ENCODE results near the gene SLC17A9.

SLC17A9 gene

DNA sequence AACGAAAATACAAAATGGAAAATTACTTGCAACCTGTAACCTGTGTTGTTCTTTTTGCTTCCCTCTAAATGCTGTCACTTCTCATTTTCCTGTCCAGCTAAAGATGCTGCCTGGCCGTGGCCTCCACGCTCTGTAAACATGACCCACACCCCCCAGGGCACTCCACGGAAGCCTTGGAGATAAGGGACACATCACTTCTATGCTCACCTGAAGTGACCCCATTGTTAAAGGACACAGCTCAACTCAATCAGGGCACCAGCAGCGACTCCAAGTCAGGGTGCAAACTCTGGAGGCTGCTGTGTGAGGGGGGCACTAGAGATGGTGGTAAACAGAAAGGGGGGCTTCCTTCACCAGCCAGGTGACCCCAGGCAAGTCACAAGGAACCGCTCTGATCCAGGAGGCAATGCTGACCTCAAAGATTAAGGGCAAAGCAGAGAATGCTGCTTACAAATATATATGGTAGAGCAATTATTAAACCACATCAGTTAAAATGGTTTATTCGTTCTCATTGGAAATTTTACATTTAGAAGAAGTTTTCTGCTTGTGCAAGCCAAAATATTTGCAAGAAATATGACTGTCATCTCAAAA, 39.4 kb upstream of the SLC17A9 start:
- Histone ChIP-seq H3K27ac (ENCODE audit: low read depth, low read length) (no peak overlapping the region), H3K4ac (ENCODE audit: low read depth, low read length) (no peak overlapping the region), H2AK5ac (ENCODE audit: low read length) (no peak overlapping the region), H3K4me3 (ENCODE audit: low read length) (no peak overlapping the region), H2BK120ac (ENCODE audit: low read depth, low read length) (no peak overlapping the region), H3K79me1 (ENCODE audit: low read length) (peaks cover 32% of the 10 kb centered on the region), H3K56ac (ENCODE audit: low read length) (no peak overlapping the region), H4K5ac (ENCODE audit: low read length) (no peak overlapping the region), H2BK5ac (ENCODE audit: low read length) (no peak overlapping the region), H3K9ac (ENCODE audit: low read length) (no peak overlapping the region), H3K27me3 (ENCODE audit: insufficient read depth, low read length, poor library complexity) (no peaks in the 10 kb centered on the region), H4K8ac (ENCODE audit: low read depth, low read length) (no peak overlapping the region), H3K4me1 (ENCODE audit: control insufficient read depth, low read depth, low read length) (peaks cover 8% of the 10 kb centered on the region), H3K23ac (ENCODE audit: low read length) (no peak overlapping the region), H3K4me2 (ENCODE audit: low read length) (no peak overlapping the region), H3K36me3 (ENCODE audit: control insufficient read depth, insufficient read depth, low read length) (peaks cover 23% of the 10 kb centered on the region), H3K79me2 (ENCODE audit: control insufficient read depth, insufficient read depth, low read length) (peaks cover 84% of the 10 kb centered on the region), H3K18ac (ENCODE audit: low read length) (no peak overlapping the region), H2BK15ac (replicated peaks; ENCODE audit: low read depth) (no peak overlapping the region)
- no peak for DNase-seq
- no CpG with 5 or more reads among the region's 7 CpGs for WGBS (ENCODE audit: extremely low coverage, insufficient coverage, low lambda C conversion rate)

DNA sequence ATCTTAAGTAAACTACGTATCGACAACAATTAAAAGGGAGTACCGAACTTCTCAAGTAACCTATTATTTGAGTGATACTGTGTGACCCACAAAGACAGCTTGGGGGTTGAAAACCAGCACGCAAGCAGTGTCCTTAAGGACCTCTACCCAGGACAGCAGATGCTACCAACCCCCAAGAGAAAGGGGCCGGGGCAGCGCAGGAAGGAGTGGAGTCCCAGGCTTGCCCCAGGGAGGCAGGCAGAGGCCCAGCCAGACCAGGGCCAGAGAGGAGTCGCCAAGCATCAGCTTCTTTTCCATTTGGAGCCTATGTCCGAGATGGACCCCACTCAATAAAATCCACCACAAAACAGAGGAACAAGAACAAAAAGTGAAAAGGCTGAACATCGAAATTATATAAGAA, 38.1 kb upstream of the SLC17A9 start:
- H3K23ac ChIP-seq (ENCODE audit: low read length): no peak overlapping the region
- peaks cover 11% of the 10 kb centered on the region for H3K4me1 ChIP-seq (ENCODE audit: control insufficient read depth, low read depth, low read length)
- DNase-seq: no peak
- H3K4ac ChIP-seq (ENCODE audit: low read depth, low read length): no peak overlapping the region
- H3K79me1 ChIP-seq (ENCODE audit: low read length): peaks cover 30% of the 10 kb centered on the region
- H3K79me2 ChIP-seq (ENCODE audit: control insufficient read depth, insufficient read depth, low read length): peaks cover 89% of the 10 kb centered on the region
- H3K18ac ChIP-seq (ENCODE audit: low read length): no peak overlapping the region
- H2BK120ac ChIP-seq (ENCODE audit: low read depth, low read length): no peak overlapping the region
- WGBS (ENCODE audit: extremely low coverage, insufficient coverage, low lambda C conversion rate): no CpG with 5 or more reads among the region's 9 CpGs
- no peaks in the 10 kb centered on the region for H3K27me3 ChIP-seq (ENCODE audit: insufficient read depth, low read length, poor library complexity)
- H4K8ac ChIP-seq (ENCODE audit: low read depth, low read length): no peak overlapping the region
- peaks cover 21% of the 10 kb centered on the region for H3K36me3 ChIP-seq (ENCODE audit: control insufficient read depth, insufficient read depth, low read length)
- H3K56ac ChIP-seq (ENCODE audit: low read length): no peak overlapping the region
- H3K27ac ChIP-seq (ENCODE audit: low read depth, low read length): no peak overlapping the region
- H4K5ac ChIP-seq (ENCODE audit: low read length): no peak overlapping the region
- H3K4me2 ChIP-seq (ENCODE audit: low read length): no peak overlapping the region
- no peak overlapping the region for H2BK15ac ChIP-seq (replicated peaks; ENCODE audit: low read depth)
- no peak overlapping the region for H2AK5ac ChIP-seq (ENCODE audit: low read length)
- no peak overlapping the region for H3K9ac ChIP-seq (ENCODE audit: low read length)
- no peak overlapping the region for H3K4me3 ChIP-seq (ENCODE audit: low read length)
- H2BK5ac ChIP-seq (ENCODE audit: low read length): no peak overlapping the region

DNA sequence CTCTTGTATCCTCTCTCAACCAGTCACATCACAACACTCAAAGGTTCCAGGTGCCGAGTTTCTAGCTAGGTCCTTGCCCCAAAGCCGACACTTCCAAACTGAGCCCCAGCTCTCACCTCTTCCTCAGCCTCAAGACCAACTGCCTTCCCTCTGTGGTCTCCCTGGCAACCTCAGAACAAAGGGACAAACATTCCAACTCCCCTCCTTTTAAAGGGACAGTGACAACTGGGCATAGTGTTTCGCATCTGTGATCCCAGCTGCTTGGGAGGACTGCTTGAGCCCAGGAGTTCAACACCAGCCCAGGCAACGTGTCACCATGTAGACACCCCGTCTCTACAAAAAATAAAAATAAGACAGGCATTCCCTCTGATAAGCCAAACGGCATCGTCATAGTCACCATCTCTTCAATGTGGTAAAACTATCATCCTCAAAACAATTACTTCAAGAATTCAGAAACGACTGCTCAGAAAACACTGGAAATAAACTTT, 37.5 kb upstream of the SLC17A9 start:
- Histone ChIP-seq H3K36me3 (ENCODE audit: control insufficient read depth, insufficient read depth, low read length) (peaks cover 18% of the 10 kb centered on the region), H3K18ac (ENCODE audit: low read length) (no peak overlapping the region), H3K4ac (ENCODE audit: low read depth, low read length) (no peak overlapping the region), H2BK15ac (replicated peaks; ENCODE audit: low read depth) (no peak overlapping the region), H4K5ac (ENCODE audit: low read length) (no peak overlapping the region), H4K8ac (ENCODE audit: low read depth, low read length) (no peak overlapping the region), H3K79me1 (ENCODE audit: low read length) (peaks cover 26% of the 10 kb centered on the region), H3K23ac (ENCODE audit: low read length) (no peak overlapping the region), H3K4me2 (ENCODE audit: low read length) (no peak overlapping the region), H3K4me3 (ENCODE audit: low read length) (no peak overlapping the region), H3K56ac (ENCODE audit: low read length) (peak overlapping the region; percentile 58), H3K79me2 (ENCODE audit: control insufficient read depth, insufficient read depth, low read length) (peaks cover 92% of the 10 kb centered on the region), H3K9ac (ENCODE audit: low read length) (no peak overlapping the region), H2BK120ac (ENCODE audit: low read depth, low read length) (no peak overlapping the region), H3K4me1 (ENCODE audit: control insufficient read depth, low read depth, low read length) (peaks cover 12% of the 10 kb centered on the region), H3K27me3 (ENCODE audit: insufficient read depth, low read length, poor library complexity) (no peaks in the 10 kb centered on the region), H2BK5ac (ENCODE audit: low read length) (no peak overlapping the region), H2AK5ac (ENCODE audit: low read length) (no peak overlapping the region), H3K27ac (ENCODE audit: low read depth, low read length) (no peak overlapping the region)
- peak; percentile 98 for DNase-seq
- WGBS (ENCODE audit: extremely low coverage, insufficient coverage, low lambda C conversion rate): no CpG with 5 or more reads among the region's 8 CpGs

DNA sequence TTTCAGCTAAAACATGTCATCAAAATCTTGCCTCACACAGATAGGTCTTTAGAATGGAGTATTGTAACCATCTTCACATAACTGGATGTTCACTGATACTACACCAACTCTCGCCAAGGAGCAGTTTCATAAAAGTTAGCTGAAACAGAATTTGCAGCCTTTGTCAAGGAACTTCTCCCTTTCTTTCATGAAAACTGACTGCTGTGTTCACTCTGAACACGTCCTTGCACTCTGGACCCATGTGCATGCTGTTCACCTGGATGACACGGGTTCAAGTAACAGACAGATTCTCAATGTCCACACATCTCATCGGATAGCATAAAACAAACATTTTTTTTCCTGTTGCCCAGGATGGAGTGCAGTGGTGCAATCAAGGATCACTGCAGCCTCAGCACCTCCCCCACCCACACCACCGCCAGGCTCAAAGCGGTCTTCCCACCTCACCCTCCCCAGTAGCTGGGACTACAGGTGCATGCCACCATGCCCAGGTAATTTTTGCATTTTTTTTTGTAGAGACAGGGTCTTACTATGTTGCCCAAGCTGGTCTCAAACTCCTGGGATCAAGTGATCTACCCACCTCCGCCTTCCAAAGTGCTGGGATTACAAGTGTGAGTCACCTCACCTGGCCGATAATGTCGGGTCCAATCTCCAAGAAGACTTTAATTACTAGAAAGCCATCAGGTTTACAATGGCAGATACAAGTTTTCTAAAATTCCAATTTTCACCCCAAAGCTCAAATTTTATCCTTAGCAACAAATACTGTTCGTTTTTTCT, 35.6 kb upstream of the SLC17A9 start:
- no peak overlapping the region for H4K5ac ChIP-seq (ENCODE audit: low read length)
- DNase-seq: no peak
- H2BK15ac ChIP-seq (replicated peaks; ENCODE audit: low read depth): no peak overlapping the region

DNA sequence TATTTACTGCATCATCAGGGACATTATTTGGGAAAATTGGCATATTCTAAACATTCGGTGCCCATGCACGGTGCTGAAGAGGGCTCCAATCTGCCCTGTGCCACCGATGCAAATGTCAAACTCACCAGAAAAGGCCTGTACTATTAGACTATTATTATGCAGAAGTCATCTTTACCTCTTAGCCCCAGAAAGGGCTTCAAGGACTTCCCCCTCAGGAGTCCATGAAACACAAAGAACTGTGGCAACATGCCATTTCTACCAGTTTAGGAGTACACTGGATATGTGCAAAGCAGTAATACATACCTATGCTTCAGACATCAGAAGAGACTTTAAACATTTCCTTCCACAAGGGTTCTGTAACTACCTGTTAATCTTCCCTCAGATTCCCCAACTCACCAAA, 34.8 kb upstream of the SLC17A9 start:
- Histone ChIP-seq H3K79me2 (ENCODE audit: control insufficient read depth, insufficient read depth, low read length) (peaks cover 92% of the 10 kb centered on the region), H3K56ac (ENCODE audit: low read length) (no peak overlapping the region), H3K18ac (ENCODE audit: low read length) (no peak overlapping the region), H3K27ac (ENCODE audit: low read depth, low read length) (no peak overlapping the region), H3K23ac (ENCODE audit: low read length) (no peak overlapping the region), H4K8ac (ENCODE audit: low read depth, low read length) (no peak overlapping the region), H4K5ac (ENCODE audit: low read length) (no peak overlapping the region), H2BK15ac (replicated peaks; ENCODE audit: low read depth) (no peak overlapping the region), H3K4me2 (ENCODE audit: low read length) (no peak overlapping the region), H3K4me3 (ENCODE audit: low read length) (no peak overlapping the region), H2BK5ac (ENCODE audit: low read length) (no peak overlapping the region), H2BK120ac (ENCODE audit: low read depth, low read length) (no peak overlapping the region), H3K36me3 (ENCODE audit: control insufficient read depth, insufficient read depth, low read length) (peaks cover 3% of the 10 kb centered on the region), H3K9ac (ENCODE audit: low read length) (no peak overlapping the region), H3K79me1 (ENCODE audit: low read length) (peaks cover 16% of the 10 kb centered on the region), H3K4ac (ENCODE audit: low read depth, low read length) (no peak overlapping the region), H2AK5ac (ENCODE audit: low read length) (no peak overlapping the region), H3K27me3 (ENCODE audit: insufficient read depth, low read length, poor library complexity) (no peaks in the 10 kb centered on the region), H3K4me1 (ENCODE audit: control insufficient read depth, low read depth, low read length) (peaks cover 16% of the 10 kb centered on the region)
- no CpG with 5 or more reads among the region's 3 CpGs for WGBS (ENCODE audit: extremely low coverage, insufficient coverage, low lambda C conversion rate)
- no peak for DNase-seq

More for the DNA sequence above, 35.6 kb upstream of the SLC17A9 start:
- H3K4me3 ChIP-seq (ENCODE audit: low read length): no peak overlapping the region
- no peak overlapping the region for H2AK5ac ChIP-seq (ENCODE audit: low read length)
- H2BK5ac ChIP-seq (ENCODE audit: low read length): no peak overlapping the region
- H3K18ac ChIP-seq (ENCODE audit: low read length): no peak overlapping the region
- no peaks in the 10 kb centered on the region for H3K27me3 ChIP-seq (ENCODE audit: insufficient read depth, low read length, poor library complexity)
- peaks cover 18% of the 10 kb centered on the region for H3K79me1 ChIP-seq (ENCODE audit: low read length)
- H3K4ac ChIP-seq (ENCODE audit: low read depth, low read length): no peak overlapping the region
- no peak overlapping the region for H4K8ac ChIP-seq (ENCODE audit: low read depth, low read length)
- H3K23ac ChIP-seq (ENCODE audit: low read length): no peak overlapping the region
- H3K4me2 ChIP-seq (ENCODE audit: low read length): no peak overlapping the region
- H3K4me1 ChIP-seq (ENCODE audit: control insufficient read depth, low read depth, low read length): peaks cover 16% of the 10 kb centered on the region
- H3K27ac ChIP-seq (ENCODE audit: low read depth, low read length): no peak overlapping the region
- H2BK120ac ChIP-seq (ENCODE audit: low read depth, low read length): no peak overlapping the region
- no CpG with 5 or more reads among the region's 10 CpGs for WGBS (ENCODE audit: extremely low coverage, insufficient coverage, low lambda C conversion rate)
- no peak overlapping the region for H3K56ac ChIP-seq (ENCODE audit: low read length)
- H3K79me2 ChIP-seq (ENCODE audit: control insufficient read depth, insufficient read depth, low read length): peaks cover 90% of the 10 kb centered on the region
- peaks cover 3% of the 10 kb centered on the region for H3K36me3 ChIP-seq (ENCODE audit: control insufficient read depth, insufficient read depth, low read length)
- no peak overlapping the region for H3K9ac ChIP-seq (ENCODE audit: low read length)
